ENCODE measurements around the gene PLSCR3.

PLSCR3 gene

GRCh38 chr17:7346761-7347614, 47.3 kb downstream of the PLSCR3 start:
- DNase-seq, result no peak

GRCh38 chr17:7343250-7343649, 51.1 kb downstream of the PLSCR3 start:
- DNase-seq, result no peak

GRCh38 chr17:7341842-7342241, 52.5 kb downstream of the PLSCR3 start:
- DNase-seq, result no peak

- no peak for DNase-seq
Measured at GRCh38 chr17:7340179-7340578, 54.1 kb downstream of the PLSCR3 start.

All from DMS53 (cell line).